Activated CD8-positive, alpha-beta memory T cell treated with anti-CD3 and anti-CD28 coated beads, Interleukin-2, amount 50 U/mL, for 1 hour (primary cell): ENCODE data around the gene SPACA4.
"Not testable (repeated sequence)": the region's sequence is repeated elsewhere in the genome, so short reads cannot be mapped to it uniquely, and the experiment has no call there.

Source experiments
- DNase-seq: peaks from one replicate; pipeline ENCODE4 v3.0.0-alpha.2; 2020; ENCODE audit errors: extremely low read depth

The SPACA4 gene

GRCh38 chr19:48606463-48607358 lies at the start of gene SPACA4:
SPACA4 (plus strand) TSS chr19:48606742; CDS start chr19:48606979, 237 bp downstream.
- no peak for DNase-seq

- no peak for DNase-seq
These were observed 49.7 kb upstream of the SPACA4 start for GRCh38 chr19:48556825-48557224.

GRCh38 chr19:48558018-48558684 lies 48.4 kb upstream of the SPACA4 start:
- no peak for DNase-seq

- DNase-seq, result no peak
These were observed 46.4 kb upstream of the SPACA4 start for GRCh38 chr19:48560095-48560530.

- no peak for DNase-seq
These were observed 45.1 kb upstream of the SPACA4 start for GRCh38 chr19:48561412-48561811.

- no peak for DNase-seq
These were observed 41.5 kb upstream of the SPACA4 start for GRCh38 chr19:48565090-48565489.

- DNase-seq, result no peak
These were observed 38.1 kb upstream of the SPACA4 start for GRCh38 chr19:48568345-48568886.

- no peak for DNase-seq
These were observed 36.7 kb upstream of the SPACA4 start for GRCh38 chr19:48569814-48570213.

- DNase-seq, result no peak
These were observed 35.0 kb upstream of the SPACA4 start for GRCh38 chr19:48571378-48572162.

- no peak for DNase-seq
These were observed 33.4 kb upstream of the SPACA4 start for GRCh38 chr19:48573163-48573505.

GRCh38 chr19:48575931-48576622 lies 30.5 kb upstream of the SPACA4 start:
- no peak for DNase-seq

- not testable (repeated sequence) for DNase-seq
These were observed 28.6 kb upstream of the SPACA4 start for GRCh38 chr19:48577908-48578307.

GRCh38 chr19:48578891-48579290 lies 27.7 kb upstream of the SPACA4 start:
- DNase-seq, result no peak

GRCh38 chr19:48582168-48582567 lies 24.4 kb upstream of the SPACA4 start:
- no peak for DNase-seq

- no peak for DNase-seq
These were observed 19.2 kb upstream of the SPACA4 start for GRCh38 chr19:48587387-48587786.

GRCh38 chr19:48588670-48589401 lies 17.7 kb upstream of the SPACA4 start:
- DNase-seq, result peak; percentile 63

GRCh38 chr19:48591021-48591420 lies 15.5 kb upstream of the SPACA4 start:
- no peak for DNase-seq

- no peak for DNase-seq
These were observed 11.4 kb upstream of the SPACA4 start for GRCh38 chr19:48595171-48595570.

GRCh38 chr19:48595833-48596232 lies 10.7 kb upstream of the SPACA4 start:
- no peak for DNase-seq

GRCh38 chr19:48596237-48596636 lies 10.3 kb upstream of the SPACA4 start:
- DNase-seq, result no peak
